SK-N-SH (cell line): ENCODE measurements around the gene TNFRSF1A. TPM values are rescaled to one million over a fixed set of nuclear protein-coding genes. Genes with fewer than 3 reads are reported as not detected.

Source experiments
- CTCF ChIA-PET: fragments of 300-600, 350-600 bp; formaldehyde crosslinking; extraction: SDS; loops from one replicate; lab custom pipeline; 2021; lab: Yijun Ruan, JAX
- POLR2A ChIA-PET: fragments of 350-600 bp; sonication (Branson Sonifier 250); formaldehyde crosslinking; extraction: SDS; loops from one replicate; lab custom pipeline; 2020; ENCODE audit warnings: antibody characterized with exemption, inconsistent platforms; lab: Yijun Ruan, JAX
- DNase-seq: peaks from one replicate; pipeline ENCODE4 v3.0.0; 2012
- H2AFZ ChIP-seq: fragments of 200-600 bp; sonication (generic); 2 replicates; pipeline ENCODE4 v1.8.1; 2016; ENCODE audit warnings: antibody characterized with exemption, mild to moderate bottlenecking, low read depth
- H3F3A ChIP-seq: fragments of 200-600 bp; sonication (generic); replicated peaks from 2 replicates; pipeline ENCODE3; 2016; ENCODE audit warnings: antibody characterized with exemption, mild to moderate bottlenecking; ENCODE audit not compliant: insufficient read depth
- H3K27ac ChIP-seq, 2 experiments: fragments of 200-500 bp in 1 of 2; fragments of 200-600 bp in 1 of 2; sonication (Bioruptor generic) in 1 of 2; sonication (generic), shearing (Covaris generic) in 1 of 2; 2 replicates each; pipeline versions ENCODE4 v1.5.1 to v1.6.1; 2014 to 2016; ENCODE audit warnings: low read depth in 2 of 2, inconsistent platforms in 1 of 2, low read length in 1 of 2, mild to moderate bottlenecking in 1 of 2, mixed read lengths in 1 of 2
- H3K27me3 ChIP-seq: fragments of 200-600 bp; sonication (generic), shearing (Covaris generic); 2 replicates; pipeline ENCODE4 v1.6.1; 2016; ENCODE audit warnings: mixed run types; ENCODE audit not compliant: insufficient read depth
- H3K36me3 ChIP-seq, 2 experiments: fragments of 200-500 bp in 1 of 2; fragments of 200-600 bp in 1 of 2; sonication (Bioruptor generic) in 1 of 2; sonication (generic) in 1 of 2; replicated peaks in 1 of 2; 2 replicates each; pipeline versions ENCODE3 to v1.5.1; 2014 to 2016; ENCODE audit warnings: low read length in 1 of 2, mild to moderate bottlenecking in 1 of 2; ENCODE audit not compliant: insufficient read depth in 2 of 2, control insufficient read depth in 1 of 2
- H3K4me1 ChIP-seq, 2 experiments: fragments of 200-500 bp in 1 of 2; fragments of 200-600 bp in 1 of 2; sonication (Bioruptor generic) in 1 of 2; sonication (generic), shearing (Covaris generic) in 1 of 2; 2 replicates each; pipeline versions ENCODE4 v1.5.1 to v1.6.1; 2014 to 2016; ENCODE audit warnings: low read depth in 1 of 2, low read length in 1 of 2, mixed run types in 1 of 2; ENCODE audit not compliant: insufficient read depth in 2 of 2, control insufficient read depth in 1 of 2
- H3K4me2 ChIP-seq: fragments of 200-600 bp; sonication (generic), shearing (Covaris generic); 2 replicates; pipeline ENCODE4 v1.6.1; 2017; ENCODE audit warnings: mixed run types
- H3K4me3 ChIP-seq, 2 experiments: fragments of 200-500 bp in 1 of 2; fragments of 200-600 bp in 1 of 2; sonication (Bioruptor generic) in 1 of 2; sonication (generic), shearing (Covaris generic) in 1 of 2; 2 replicates each; pipeline versions ENCODE4 v1.5.1 to v1.8.1; 2014 to 2016; ENCODE audit warnings: low read depth in 2 of 2, inconsistent platforms in 1 of 2, low read length in 1 of 2, mild to moderate bottlenecking in 1 of 2, mixed read lengths in 1 of 2, moderate library complexity in 1 of 2
- H3K79me2 ChIP-seq: fragments of 200-600 bp; sonication (generic); 2 replicates; pipeline ENCODE4 v1.8.1; 2017; ENCODE audit warnings: mild to moderate bottlenecking; ENCODE audit not compliant: insufficient read depth
- H3K9ac ChIP-seq: fragments of 200-600 bp; sonication (generic); 2 replicates; pipeline ENCODE4 v1.6.1; 2017; ENCODE audit warnings: mixed run types
- H3K9me2 ChIP-seq: fragments of 200-600 bp; sonication (generic); 2 replicates; pipeline ENCODE4 v1.6.1; 2017; ENCODE audit warnings: mixed run types
- H3K9me3 ChIP-seq: fragments of 200-600 bp; sonication (generic); 2 replicates; pipeline ENCODE4 v1.6.1; 2017; ENCODE audit warnings: mixed run types, mild to moderate bottlenecking, moderate library complexity
- H4K20me1 ChIP-seq: fragments of 200-600 bp; sonication (generic); 2 replicates; pipeline ENCODE4 v1.6.1; 2017; ENCODE audit warnings: mild to moderate bottlenecking, mixed run types; ENCODE audit not compliant: insufficient read depth
- CHD2 ChIP-seq: fragments of 150-350 bp; IDR thresholded peaks from 2 replicates; pipeline ENCODE4 v1.6.1; 2018; ENCODE audit warnings: low read length; ENCODE audit not compliant: partially characterized antibody
- CTCF ChIP-seq: fragments of 200-600 bp; sonication (generic); IDR thresholded peaks from 2 replicates; pipeline ENCODE4 v1.6.1; 2017; ENCODE audit warnings: antibody characterized with exemption, mild to moderate bottlenecking, moderate library complexity
- ELF1 ChIP-seq: IDR thresholded peaks from 2 replicates; pipeline ENCODE4 v1.4.0; 2012
- FOSL2 ChIP-seq: IDR thresholded peaks from 2 replicates; pipeline ENCODE4 v1.4.0; 2012; ENCODE audit warnings: low read depth, mild to moderate bottlenecking, moderate library complexity, borderline replicate concordance
- FOXJ3 ChIP-seq: sonication (generic); formaldehyde crosslinking; IDR thresholded peaks from 2 replicates; pipeline ENCODE4 v1.5.1; 2020; ENCODE audit warnings: mild to moderate bottlenecking, missing genetic modification reagents
- FOXM1 ChIP-seq: IDR thresholded peaks from 2 replicates; pipeline ENCODE4 v1.4.0; 2012; ENCODE audit warnings: low read depth, mild to moderate bottlenecking
- GABPA ChIP-seq: IDR thresholded peaks from 2 replicates; pipeline ENCODE4 v1.4.0; 2012; ENCODE audit warnings: low read depth, mild to moderate bottlenecking
- GATA2 ChIP-seq: sonication (generic); formaldehyde crosslinking; IDR thresholded peaks from 2 replicates; pipeline ENCODE4 v1.5.0; 2020; ENCODE audit warnings: mild to moderate bottlenecking, missing genetic modification reagents
- IRF3 ChIP-seq: fragments of 150-350 bp; IDR thresholded peaks from 2 replicates; pipeline ENCODE4 v1.6.1; 2016; ENCODE audit warnings: mild to moderate bottlenecking, low read depth, low read length
- MEF2A ChIP-seq: IDR thresholded peaks from 2 replicates; pipeline ENCODE4 v1.4.0; 2012; ENCODE audit warnings: low read depth, borderline replicate concordance
- MXI1 ChIP-seq: IDR thresholded peaks from 2 replicates; pipeline ENCODE4 v1.6.1; 2012; ENCODE audit warnings: mild to moderate bottlenecking, low read depth, low read length, improper control_type of control experiment
- NRF1 ChIP-seq: IDR thresholded peaks from 2 replicates; pipeline ENCODE4 v1.6.1; 2012; ENCODE audit warnings: low read depth, mild to moderate bottlenecking, low read length
- PBX3 ChIP-seq: IDR thresholded peaks from 2 replicates; pipeline ENCODE4; 2012
- POLR2AphosphoS5 ChIP-seq: IDR thresholded peaks from 2 replicates; pipeline ENCODE4 v1.6.1; 2012; ENCODE audit warnings: low read depth, low read length
- RAD21 ChIP-seq: IDR thresholded peaks from 2 replicates; pipeline ENCODE4 v1.6.1; 2012; ENCODE audit warnings: mild to moderate bottlenecking, low read length
- RCOR1 ChIP-seq: fragments of 150-350 bp; IDR thresholded peaks from 2 replicates; pipeline ENCODE4 v1.6.1; 2017; ENCODE audit warnings: antibody characterized with exemption, low read length
- REST ChIP-seq: IDR thresholded peaks from 2 replicates; pipeline ENCODE4 v1.6.1; 2012; ENCODE audit warnings: mild to moderate bottlenecking, low read depth, low read length, moderate library complexity
- RFX5 ChIP-seq: IDR thresholded peaks from 2 replicates; pipeline ENCODE4 v1.6.1; 2012; ENCODE audit warnings: mild to moderate bottlenecking, improper control_type of control experiment, low read length
- RXRA ChIP-seq: IDR thresholded peaks from 2 replicates; pipeline ENCODE4 v1.4.0; 2012; ENCODE audit warnings: low read depth, mild to moderate bottlenecking, borderline replicate concordance
- SIN3A ChIP-seq: IDR thresholded peaks from 2 replicates; pipeline ENCODE4 v1.6.1; 2012; ENCODE audit warnings: low read depth, mild to moderate bottlenecking, low read length, moderate library complexity, borderline replicate concordance
- TAF1 ChIP-seq: IDR thresholded peaks from 2 replicates; pipeline ENCODE4 v1.6.1; 2012; ENCODE audit warnings: low read depth, mild to moderate bottlenecking, low read length, moderate library complexity, borderline replicate concordance
- TCF12 ChIP-seq: IDR thresholded peaks from 2 replicates; pipeline ENCODE4 v1.4.0; 2012
- TEAD4 ChIP-seq: IDR thresholded peaks from 2 replicates; pipeline ENCODE4 v1.4.0; 2012; ENCODE audit warnings: mild to moderate bottlenecking, borderline replicate concordance; ENCODE audit not compliant: insufficient read depth
- USF2 ChIP-seq: fragments of 150-350 bp; IDR thresholded peaks from 2 replicates; pipeline ENCODE4 v1.6.1; 2017; ENCODE audit warnings: antibody characterized with exemption, low read length, low read depth, borderline replicate concordance
- YY1 ChIP-seq: IDR thresholded peaks from 2 replicates; pipeline ENCODE4 v1.4.0; 2012; ENCODE audit warnings: low read depth, mild to moderate bottlenecking
- WGBS: methylation state at CpG from one replicate; pipeline ENCODE4 v1.1.6; 2017; ENCODE audit warnings: low lambda C conversion rate; 5-methylcytosine and 5-hydroxymethylcytosine counted together
- polyA plus RNA-seq, 3 experiments: library from polyadenylated mRNA; depleted of rRNA; stranded (reverse); fragments of >200 nt; gene quantifications; 2 replicates each; pipeline ENCODE4 v1.2.3, GENCODE V29; 2012

Gene TNFRSF1A
- polyA plus RNA-seq, 1 of the 3 experiments (the other 2 are of a cell fraction), result 92.9 TPM

- Histone ChIP-seq H3K27me3 (no peaks in the 10 kb centered on the region), H3K79me2 (no peaks in the 10 kb centered on the region), H3K4me3 (no peak overlapping the region), H4K20me1 (no peaks in the 10 kb centered on the region), H3K4me2 (peak overlapping the region; percentile 62), H3K4me1 (peaks cover 24 to 32% of the 10 kb centered on the region in 2 experiments; a peak in 3 of 4 replicates), H3K9me2 (no peaks in the 10 kb centered on the region), H3K27ac (peak overlapping the region in 1 of 2 experiments; percentile 88; a peak in 2 of 4 replicates), H3K9ac (peak overlapping the region; percentile 42; the same call in 1 of the 2 replicates), H2AFZ (peak overlapping the region; percentile 76), H3K9me3 (no peaks in the 10 kb centered on the region), H3F3A (peaks cover 21% of the 10 kb centered on the region), H3K36me3 (no peaks in the 10 kb centered on the region)
- DNase-seq, result no peak
- 25% methylated on average over 2 of the region's 2 CpGs for WGBS
- ChIA-PET CTCF (interaction anchor here (1.4 to 8.8 kb wide), 12 partner anchors 27 to 291 kb away, joined by 4 to 299 read pairs (median 20); partner anchors contain the start of gene CD9), POLR2A (no interaction called here)
- TF ChIP-seq FOXJ3 (no peak), CTCF (no peak), POLR2AphosphoS5 (peak; percentile 20; the same call in 1 of the 2 replicates), RCOR1 (no peak), RFX5 (no peak), SIN3A (peak; percentile 35; the same call in 1 of the 2 replicates), MEF2A (no peak), TEAD4 (no peak), TAF1 (no peak), CHD2 (no peak), RXRA (peak; percentile 47; the same call in 1 of the 2 replicates), GATA2 (no peak), FOXM1 (no peak), RAD21 (no peak), IRF3 (no peak), FOSL2 (peak; percentile 93), NRF1 (no peak), PBX3 (no peak; the same call in 1 of the 2 replicates), USF2 (no peak), YY1 (no peak), GABPA (no peak), REST (no peak), TCF12 (peak; percentile 63; the same call in 1 of the 2 replicates), MXI1 (no peak), ELF1 (peak; percentile 44; the same call in 1 of the 2 replicates)
These were observed 61.8 kb downstream of the TNFRSF1A start for GRCh38 chr12:6280053-6280469.
